Fibroblast of mammary gland (primary cell): ENCODE data around the gene ADAM10.

Experiments
- DNase-seq: peaks from one replicate; pipeline ENCODE4 v3.0.0-alpha.2; 2010; ENCODE audit warnings: low read depth
- H3K4me3 ChIP-seq: 2 replicates; pipeline ENCODE4 v1.5.1; 2011; ENCODE audit warnings: low read depth, mild to moderate bottlenecking, low read length, moderate library complexity; ENCODE audit not compliant: control insufficient read depth
- TF ChIP-seq, protein P1 (sequence below): conservative IDR thresholded peaks from 2 replicates; pipeline ENCODE4 v1.5.1; 2011; ENCODE audit warnings: low read depth, low read length, inconsistent platforms; ENCODE audit not compliant: control insufficient read depth, insufficient read depth

ADAM10 gene

GRCh38 chr15:58545307-58546065, 204.0 kb downstream of the ADAM10 start:
- H3K4me3 ChIP-seq = no peak overlapping the region
- TF ChIP-seq, protein P1, sequence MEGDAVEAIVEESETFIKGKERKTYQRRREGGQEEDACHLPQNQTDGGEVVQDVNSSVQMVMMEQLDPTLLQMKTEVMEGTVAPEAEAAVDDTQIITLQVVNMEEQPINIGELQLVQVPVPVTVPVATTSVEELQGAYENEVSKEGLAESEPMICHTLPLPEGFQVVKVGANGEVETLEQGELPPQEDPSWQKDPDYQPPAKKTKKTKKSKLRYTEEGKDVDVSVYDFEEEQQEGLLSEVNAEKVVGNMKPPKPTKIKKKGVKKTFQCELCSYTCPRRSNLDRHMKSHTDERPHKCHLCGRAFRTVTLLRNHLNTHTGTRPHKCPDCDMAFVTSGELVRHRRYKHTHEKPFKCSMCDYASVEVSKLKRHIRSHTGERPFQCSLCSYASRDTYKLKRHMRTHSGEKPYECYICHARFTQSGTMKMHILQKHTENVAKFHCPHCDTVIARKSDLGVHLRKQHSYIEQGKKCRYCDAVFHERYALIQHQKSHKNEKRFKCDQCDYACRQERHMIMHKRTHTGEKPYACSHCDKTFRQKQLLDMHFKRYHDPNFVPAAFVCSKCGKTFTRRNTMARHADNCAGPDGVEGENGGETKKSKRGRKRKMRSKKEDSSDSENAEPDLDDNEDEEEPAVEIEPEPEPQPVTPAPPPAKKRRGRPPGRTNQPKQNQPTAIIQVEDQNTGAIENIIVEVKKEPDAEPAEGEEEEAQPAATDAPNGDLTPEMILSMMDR = no peak
- DNase-seq = no peak

GRCh38 chr15:58544756-58545155, 204.8 kb downstream of the ADAM10 start:
- DNase-seq = no peak
- H3K4me3 ChIP-seq = no peak overlapping the region
- TF ChIP-seq, protein P1 = no peak

DNA sequence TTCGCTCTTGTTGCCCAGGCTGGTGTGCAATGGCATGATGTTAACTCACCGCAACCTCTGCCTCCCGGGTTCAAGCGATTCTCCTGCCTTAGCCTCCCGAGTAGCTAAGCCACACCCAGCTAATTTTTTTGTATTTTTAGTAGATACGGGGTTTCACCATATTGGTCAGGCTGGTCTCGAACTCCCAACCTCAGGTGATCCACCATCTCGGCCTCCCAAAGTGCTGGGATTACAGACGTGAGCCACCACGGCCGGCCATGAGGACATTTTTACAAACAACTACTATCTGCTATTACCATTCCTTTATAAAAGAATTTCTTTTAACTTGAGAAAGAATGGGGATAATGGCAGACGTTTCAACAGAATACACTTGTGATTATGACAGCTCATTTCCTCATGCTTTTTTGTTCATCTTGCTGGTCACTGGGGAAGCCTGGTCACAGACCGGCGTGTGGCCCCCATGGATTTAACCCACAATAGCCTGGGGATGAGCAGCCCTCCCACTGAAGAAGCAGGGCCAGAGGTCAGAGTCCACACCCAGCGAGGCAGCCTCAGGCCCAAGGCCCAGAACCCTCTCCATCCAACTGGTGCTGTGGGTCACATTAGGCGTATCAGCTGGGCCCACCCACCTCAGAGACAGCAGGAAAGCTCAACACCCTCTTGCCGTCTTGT, 205.7 kb downstream of the ADAM10 start:
- H3K4me3 ChIP-seq = no peak overlapping the region
- no peak for DNase-seq
- TF ChIP-seq, protein P1 = no peak

DNA sequence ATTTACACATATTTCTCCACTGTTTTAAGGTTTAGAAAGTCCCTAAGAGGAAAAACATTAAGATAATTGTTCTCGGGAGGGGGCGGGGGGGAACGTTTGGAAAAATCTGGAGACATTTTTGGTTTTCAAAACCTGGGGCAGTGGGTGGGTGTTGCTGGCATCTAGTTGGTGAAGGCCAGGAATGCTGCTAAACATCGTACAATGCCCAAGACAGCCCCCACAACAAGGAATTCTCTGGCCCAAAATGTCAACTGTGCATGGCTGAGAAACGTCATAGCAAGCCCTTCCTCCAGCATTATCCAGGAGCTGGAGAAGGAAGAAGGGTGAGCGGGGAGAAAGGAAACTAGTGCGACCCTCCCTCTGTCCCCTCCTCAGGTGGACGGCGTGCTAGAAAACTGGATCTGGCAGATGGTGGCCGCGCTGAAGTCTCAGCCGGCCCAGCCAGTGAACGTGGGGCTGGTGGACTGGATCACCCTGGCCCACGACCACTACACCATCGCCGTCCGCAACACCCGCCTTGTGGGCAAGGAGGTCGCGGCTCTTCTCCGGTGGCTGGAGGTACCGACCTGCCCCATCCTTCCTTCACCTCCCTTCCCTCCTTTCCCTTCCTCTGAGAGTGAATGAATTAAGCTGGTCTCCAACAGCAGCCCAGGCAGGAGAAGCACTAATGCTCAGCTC, 208.0 kb downstream of the ADAM10 start:
- no peak overlapping the region for H3K4me3 ChIP-seq
- no peak for DNase-seq
- TF ChIP-seq, protein P1 = no peak

GRCh38 chr15:58539548-58539947, 210.0 kb downstream of the ADAM10 start:
- TF ChIP-seq, protein P1 = no peak
- DNase-seq = no peak
- H3K4me3 ChIP-seq = no peak overlapping the region

DNA sequence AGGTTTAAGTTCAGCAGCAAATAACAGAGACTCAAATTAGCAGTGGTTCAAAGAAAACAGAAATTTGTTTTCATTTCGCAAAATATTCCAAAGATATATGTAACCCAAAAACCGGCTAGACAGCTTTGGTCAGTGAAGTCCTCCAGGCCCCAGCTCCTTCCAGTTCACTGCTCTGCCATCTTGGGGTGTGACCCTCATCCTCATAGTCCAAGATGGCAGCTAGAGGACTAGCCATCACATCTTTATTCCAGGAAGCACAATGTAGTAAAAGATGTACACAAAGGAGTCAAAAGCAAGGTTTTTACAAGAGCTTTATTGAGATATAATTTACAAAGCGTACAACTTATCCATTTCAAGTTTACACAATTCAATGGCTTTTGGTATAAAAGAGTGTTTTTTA, 210.6 kb downstream of the ADAM10 start:
- no peak overlapping the region for H3K4me3 ChIP-seq
- no peak for DNase-seq
- TF ChIP-seq, protein P1 = no peak
